Measurements from ENCODE around the gene IRAK2. TPM values are rescaled to one million over a fixed set of nuclear protein-coding genes. Genes with fewer than 3 reads are reported as not detected.
"Not testable (repeated sequence)": the region's sequence is repeated elsewhere in the genome, so short reads cannot be mapped to it uniquely, and the experiment has no call there.

The IRAK2 gene
- polyA plus RNA-seq, 1 donor: 0.86 TPM

DNA sequence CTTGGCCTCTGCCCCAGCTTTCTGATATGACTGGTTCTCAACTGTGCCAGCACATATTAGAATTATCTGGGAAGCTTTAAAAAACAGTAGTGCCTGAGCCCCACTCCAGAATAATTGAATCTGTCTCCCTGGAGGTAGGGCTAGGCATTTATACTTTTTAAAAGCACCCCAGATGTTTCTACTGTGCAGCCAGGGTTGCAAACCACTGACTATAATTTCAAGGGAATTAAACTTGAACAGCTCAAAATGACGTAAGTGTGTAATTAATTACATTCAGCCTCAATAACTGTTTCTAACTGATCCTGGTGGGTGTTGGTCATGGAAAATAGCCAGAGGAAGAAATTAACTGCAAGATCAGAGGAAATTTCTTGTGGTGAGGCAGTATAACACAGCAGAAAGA, 4.4 kb upstream of the IRAK2 start:
- DNase-seq: no peak

- no peak for DNase-seq
These were observed 3.8 kb upstream of the IRAK2 start for GRCh38 chr3:10160925-10161324.

DNA sequence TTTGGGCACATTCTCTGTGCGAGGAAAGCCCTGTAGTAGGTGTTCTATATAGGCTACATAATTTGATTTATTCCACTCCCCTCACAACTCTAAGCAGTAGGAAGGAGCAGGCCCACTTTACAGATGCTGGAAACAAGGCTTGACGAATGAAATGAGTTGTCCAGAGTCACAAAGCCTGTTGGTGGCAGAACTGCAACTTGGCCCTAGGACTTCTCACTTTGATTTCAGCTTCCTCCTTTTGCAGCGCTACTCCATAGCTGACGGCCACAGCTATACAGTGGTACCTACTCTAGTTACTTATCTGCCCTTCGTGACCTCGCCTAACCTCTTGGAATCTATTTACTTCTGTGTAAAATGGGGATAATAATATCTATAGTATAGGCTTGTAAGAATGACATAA, 2.5 kb upstream of the IRAK2 start:
- DNase-seq: no peak

DNA sequence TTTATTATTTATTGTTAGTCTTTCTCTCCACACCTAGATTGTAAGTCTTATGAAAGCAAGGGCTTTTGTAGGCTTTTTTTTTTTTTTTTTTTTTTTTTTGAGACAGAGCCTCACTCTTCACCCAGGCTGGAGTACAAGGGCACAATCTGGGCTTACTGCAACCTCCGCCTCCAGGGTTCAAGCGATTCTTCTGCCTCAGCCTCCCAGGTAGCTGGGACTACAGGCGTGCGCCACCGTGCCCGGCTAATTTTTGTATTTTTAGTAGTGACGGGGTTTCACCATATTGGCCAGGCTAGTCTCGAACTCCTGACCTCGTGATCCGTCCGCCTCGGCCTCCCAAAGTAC, 546 bp upstream of the IRAK2 start:
- DNase-seq: not testable (repeated sequence)

DNA sequence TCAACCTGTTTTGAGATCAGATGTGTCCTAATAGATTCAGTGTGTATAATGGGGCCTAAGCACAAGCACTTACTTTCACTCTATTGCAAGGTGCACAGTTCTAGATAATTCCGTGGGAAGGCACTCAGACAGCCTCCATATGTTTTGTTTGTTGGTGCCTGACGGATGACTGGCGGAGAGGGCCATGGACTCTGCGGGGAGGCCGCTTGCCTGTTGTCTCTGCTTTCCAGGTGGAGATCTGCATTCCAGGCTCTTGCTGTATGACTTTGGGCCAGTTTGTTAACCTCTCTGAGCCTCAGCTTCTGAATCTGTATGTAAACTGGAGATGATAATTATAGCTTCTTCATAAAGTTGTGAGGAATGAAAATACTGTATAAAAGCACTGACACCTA, 1.5 kb downstream of the IRAK2 start:
- DNase-seq: no peak

GRCh38 chr3:10169000-10169496, 4.3 kb downstream of the IRAK2 start:
- no peak for DNase-seq

- DNase-seq: no peak
These were observed 6.3 kb downstream of the IRAK2 start for GRCh38 chr3:10170915-10171478.

DNA sequence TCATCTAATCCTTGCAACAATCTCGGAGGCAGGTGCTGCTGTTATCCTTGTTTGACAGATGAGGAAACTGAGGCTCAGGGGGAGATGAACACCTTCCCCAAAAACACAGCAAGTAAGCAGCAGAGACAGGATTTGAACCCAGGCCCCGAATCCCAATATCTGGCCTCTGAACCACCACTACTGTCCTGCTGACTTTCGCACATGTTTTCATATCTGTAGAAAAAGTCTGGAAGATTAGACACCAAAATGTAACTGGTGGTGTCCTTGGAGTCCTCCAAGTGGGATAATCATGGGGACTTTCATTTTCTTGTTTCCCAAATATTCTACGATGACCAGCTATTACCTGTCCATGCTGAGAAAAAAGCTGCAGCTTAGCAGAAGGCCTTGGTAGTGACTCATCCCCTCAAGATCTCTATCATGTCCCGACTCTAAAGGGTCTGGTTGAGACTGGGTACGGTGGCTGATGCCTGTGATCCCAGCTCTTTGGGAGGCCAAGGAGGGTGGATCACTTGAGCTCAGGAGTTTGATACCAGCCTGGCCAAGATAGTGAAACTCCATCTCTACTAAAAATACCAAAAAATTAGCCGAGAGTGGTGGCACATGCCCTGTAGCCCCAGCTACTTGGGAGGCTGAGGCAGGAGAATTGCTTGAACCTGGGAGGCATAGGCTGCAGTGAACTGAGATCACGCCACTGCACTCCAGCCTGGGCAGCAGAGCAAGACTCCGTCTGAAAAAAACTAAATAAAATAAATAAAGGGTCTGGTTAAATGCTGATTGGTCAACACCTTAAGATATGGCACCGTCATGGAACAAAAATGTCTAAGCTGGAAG, 8.6 kb downstream of the IRAK2 start:
- no peak for DNase-seq

- peak; percentile 52 for DNase-seq
These were observed 9.3 kb downstream of the IRAK2 start for GRCh38 chr3:10173926-10174435.

GRCh38 chr3:10175334-10175733, 10.6 kb downstream of the IRAK2 start:
- not testable (repeated sequence) for DNase-seq

GRCh38 chr3:10176150-10176549, 11.4 kb downstream of the IRAK2 start:
- not testable (repeated sequence) for DNase-seq

- DNase-seq: no peak
These were observed 13.0 kb downstream of the IRAK2 start for GRCh38 chr3:10177737-10178136.

GRCh38 chr3:10178892-10179291, 14.2 kb downstream of the IRAK2 start:
- DNase-seq: no peak

DNA sequence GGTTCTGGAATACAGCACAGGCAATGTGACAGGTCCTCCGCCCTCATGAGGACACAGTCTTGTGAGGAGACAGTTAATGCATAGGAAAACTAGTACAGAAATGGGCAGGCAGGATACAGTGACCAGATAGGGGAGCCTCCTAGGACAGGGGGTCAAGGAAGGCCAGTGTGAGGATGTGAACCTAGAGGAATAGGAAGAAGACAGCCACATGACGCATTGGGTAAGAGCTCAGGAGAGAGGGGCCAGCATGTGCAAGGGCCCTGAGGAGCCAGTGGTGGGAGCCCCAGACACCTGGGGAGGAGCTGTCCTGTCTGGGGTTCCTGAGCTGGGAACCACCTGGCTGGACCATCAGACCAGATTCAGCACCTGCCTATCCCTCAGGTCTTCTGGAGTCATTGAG, 15.6 kb downstream of the IRAK2 start:
- DNase-seq: no peak

- DNase-seq: no peak
These were observed 16.1 kb downstream of the IRAK2 start for GRCh38 chr3:10180738-10181295.

GRCh38 chr3:10182950-10183349, 18.2 kb downstream of the IRAK2 start:
- no peak for DNase-seq

DNA sequence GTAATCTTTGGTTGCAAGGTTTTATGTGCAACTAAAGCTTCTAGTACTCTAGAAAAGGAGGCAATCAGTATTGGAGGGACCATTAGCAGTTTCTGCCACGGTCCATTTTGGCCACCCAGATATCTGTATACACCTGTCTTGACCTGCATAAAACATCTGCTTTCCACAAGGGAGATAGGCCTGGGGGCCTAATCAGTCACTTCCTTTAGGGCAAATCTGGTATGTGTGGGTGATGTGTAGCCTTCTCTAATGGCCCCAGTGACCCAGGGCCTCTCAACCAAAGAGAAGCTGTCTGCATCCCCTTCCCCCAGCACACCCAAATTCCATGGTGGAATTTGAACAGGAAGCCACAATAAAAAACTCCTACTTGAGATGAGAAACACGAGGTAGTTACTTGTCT, 19.5 kb downstream of the IRAK2 start:
- DNase-seq: no peak

- DNase-seq: no peak
These were observed 21.4 kb downstream of the IRAK2 start for GRCh38 chr3:10185804-10186762.

DNA sequence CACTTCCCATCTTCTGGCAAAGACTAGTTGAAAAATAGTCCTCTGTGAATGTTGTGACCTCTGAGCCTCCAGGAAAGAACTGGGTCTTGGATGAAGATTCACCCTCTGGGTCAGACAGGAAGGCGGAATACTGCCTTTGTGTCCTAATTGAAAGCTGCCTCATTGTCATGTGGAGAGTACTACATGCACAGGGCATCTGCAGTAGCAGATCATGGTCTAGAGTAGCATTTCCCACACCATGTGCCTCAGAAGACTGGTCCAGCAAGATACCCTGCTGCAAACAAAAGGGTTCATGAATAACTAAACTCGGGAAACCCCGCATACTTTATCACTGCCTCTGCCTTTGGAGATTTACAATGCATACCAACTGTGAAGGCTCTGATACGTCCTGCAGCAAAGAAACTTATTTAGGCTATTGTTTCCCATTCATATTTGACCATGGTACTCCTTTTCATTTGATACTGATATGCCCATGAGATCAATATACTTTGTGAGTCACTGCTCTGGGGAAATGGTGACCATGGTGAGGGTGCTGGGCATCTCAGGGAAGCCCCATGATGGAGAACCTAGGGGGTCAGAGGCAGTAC, 22.7 kb downstream of the IRAK2 start:
- no peak for DNase-seq

GRCh38 chr3:10187944-10188343, 23.2 kb downstream of the IRAK2 start:
- DNase-seq: no peak

- DNase-seq: no peak
These were observed 24.3 kb downstream of the IRAK2 start for GRCh38 chr3:10188804-10189556.
